ENCODE results near the gene LBX2.
A peak's percentile ranks its signal among the peaks of the same experiment; 100 is the strongest.
"Not testable (repeated sequence)": the region's sequence is repeated elsewhere in the genome, so short reads cannot be mapped to it uniquely, and the experiment has no call there.

Gene LBX2

DNA sequence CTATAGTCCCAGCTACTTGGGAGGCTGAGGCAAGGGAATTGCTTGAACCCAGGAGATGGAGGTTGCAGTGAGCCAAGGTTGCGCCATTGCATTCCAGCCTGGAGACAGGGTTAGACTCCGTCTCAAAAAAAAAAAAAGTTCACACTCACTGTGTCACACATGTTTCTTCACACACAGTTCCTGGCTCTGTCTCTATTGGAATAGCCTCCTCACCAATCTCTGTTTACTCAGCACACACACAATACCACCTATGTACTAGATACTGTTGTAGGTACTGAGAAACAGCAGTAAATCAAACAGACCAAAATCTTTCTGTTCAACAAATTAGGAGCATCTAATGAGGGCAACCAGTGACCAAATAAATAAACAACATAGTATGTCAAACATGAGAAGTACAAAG, 13.3 kb downstream of the LBX2 start:
- DNase-seq (ENCODE audit: low read depth in 2 of 2, low spot score in 1 of 2): no peak

DNA sequence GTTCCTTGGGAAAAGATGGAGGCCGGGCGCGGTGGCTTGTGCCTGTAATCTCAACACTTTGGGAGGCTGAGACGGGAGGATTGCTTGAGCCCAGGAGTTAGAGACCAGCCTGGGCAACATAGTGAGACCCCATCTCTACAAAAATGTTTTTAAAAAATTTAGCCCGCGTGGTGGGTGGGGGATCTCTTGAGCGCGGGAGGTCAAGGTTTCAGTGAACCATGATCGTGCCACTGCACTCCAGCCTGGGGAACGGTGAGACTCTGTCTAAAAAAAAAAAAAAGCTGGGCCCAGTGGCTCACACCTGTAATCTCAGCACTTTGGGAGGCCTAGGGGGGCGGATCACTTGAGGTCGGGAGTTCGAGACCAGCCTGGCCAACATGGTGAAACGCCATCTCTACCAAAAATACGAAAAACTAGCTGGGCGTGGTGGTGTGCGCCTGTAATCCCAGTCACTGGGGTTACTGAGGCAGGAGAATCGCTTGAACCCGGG, 15.7 kb downstream of the LBX2 start:
- not testable (repeated sequence) for DNase-seq (ENCODE audit: low read depth in 2 of 2, low spot score in 1 of 2)

- peak; percentile 82 to 86 for DNase-seq (ENCODE audit: low read depth in 2 of 2, low spot score in 1 of 2)
Measured at GRCh38 chr2:74482801-74483674, 16.4 kb downstream of the LBX2 start, which contains the start of the genes CCDC142 and TTC31. TSS of gene CCDC142 (minus strand) at chr2:74482998. CDS start at chr2:74482837, 161 bp downstream. TSS of gene TTC31 (plus strand) at chr2:74483081. CDS start at chr2:74483096, 15 bp downstream.

GRCh38 chr2:74481961-74482800, 17.2 kb downstream of the LBX2 start:
- no peak for DNase-seq (ENCODE audit: low read depth in 2 of 2, low spot score in 1 of 2)

DNA sequence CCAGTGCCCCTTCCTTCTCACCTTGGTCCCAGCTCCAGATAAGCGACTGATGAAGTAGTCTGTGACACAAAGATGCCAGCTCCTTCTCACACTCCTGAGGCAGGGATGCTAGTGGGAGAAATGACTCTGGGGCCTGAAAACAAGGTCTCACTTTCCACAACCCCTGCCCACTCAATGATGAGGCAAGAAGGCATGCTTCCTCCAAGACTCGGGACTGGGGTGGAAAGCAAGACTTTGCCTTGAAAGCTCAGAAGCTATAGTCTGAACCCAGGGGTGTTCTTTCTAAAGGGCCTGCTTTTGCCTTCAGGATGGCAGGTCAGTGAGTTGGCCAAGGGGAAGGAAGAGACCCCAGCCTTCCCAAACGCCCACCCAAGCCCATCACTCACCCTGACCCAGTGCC, 18.0 kb downstream of the LBX2 start:
- no peak for DNase-seq (ENCODE audit: low read depth in 2 of 2, low spot score in 1 of 2)

DNA sequence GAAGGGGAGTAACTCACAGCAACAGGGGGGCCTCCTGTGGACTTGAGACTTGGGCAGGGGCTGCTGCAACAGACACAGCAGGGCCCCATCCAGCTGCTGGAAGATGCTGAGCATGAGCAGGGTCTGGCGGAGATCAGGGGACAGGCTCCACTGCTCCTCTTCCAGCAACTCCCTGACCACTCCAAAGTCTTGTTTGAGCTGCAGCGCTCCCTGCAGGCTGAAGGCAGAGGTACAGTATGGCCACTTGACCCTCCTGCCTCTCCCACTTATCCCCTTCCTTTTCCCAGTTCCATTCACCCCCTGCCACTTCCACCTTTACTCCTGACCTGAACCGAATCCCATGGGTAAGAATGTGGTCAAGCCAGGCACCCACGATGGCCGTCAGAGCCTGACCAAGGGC, 24.5 kb downstream of the LBX2 start:
- no peak for DNase-seq (ENCODE audit: low read depth in 2 of 2, low spot score in 1 of 2)

DNA sequence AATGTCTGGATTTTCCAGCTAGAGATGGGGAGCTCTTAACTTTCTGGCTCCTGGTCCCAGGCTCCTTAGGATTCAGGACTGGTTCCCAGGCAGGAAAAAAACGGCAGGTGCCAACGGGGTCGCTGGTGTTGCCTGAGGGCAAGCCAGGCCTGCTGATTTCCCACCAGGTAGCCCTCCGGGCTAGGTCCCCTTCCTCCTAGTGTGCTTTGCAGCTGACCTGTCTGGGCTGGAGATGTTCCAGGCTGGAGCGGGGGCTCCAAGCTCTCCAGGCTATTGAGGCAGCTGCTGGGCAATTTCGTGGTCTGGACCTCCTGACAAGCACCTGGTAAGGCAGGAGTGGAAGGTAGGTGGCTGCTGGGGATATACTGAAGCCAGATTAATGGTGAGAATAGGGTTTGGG, 24.9 kb downstream of the LBX2 start:
- no peak for DNase-seq (ENCODE audit: low read depth in 2 of 2, low spot score in 1 of 2)

DNA sequence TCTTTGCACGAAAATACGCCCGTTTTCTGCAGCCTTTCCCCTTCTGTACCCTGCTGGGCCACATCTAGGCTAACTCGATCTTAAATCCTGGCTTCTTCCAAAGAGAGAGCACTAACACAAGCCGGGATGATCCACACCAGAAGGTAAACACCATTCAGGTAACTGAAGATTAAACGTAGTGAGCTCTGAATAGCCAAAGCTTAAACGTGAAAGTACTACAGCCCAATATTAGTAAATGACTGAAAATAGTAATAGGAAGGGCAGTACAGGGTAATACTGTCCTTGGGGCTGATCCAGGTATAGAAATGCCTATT, 26.5 kb downstream of the LBX2 start:
- DNase-seq (ENCODE audit: low read depth in 2 of 2, low spot score in 1 of 2): no peak

GRCh38 chr2:74472086-74472944, 27.1 kb downstream of the LBX2 start, which contains the start of gene MRPL53:
TSS of gene MRPL53 (minus strand) at chr2:74472680. CDS start at chr2:74472660, 20 bp downstream.
- DNase-seq (ENCODE audit: low read depth in 2 of 2, low spot score in 1 of 2): peak; percentile 92 to 93

GRCh38 chr2:74471332-74472065, 27.9 kb downstream of the LBX2 start:
- DNase-seq (ENCODE audit: low read depth in 2 of 2, low spot score in 1 of 2): no peak

DNA sequence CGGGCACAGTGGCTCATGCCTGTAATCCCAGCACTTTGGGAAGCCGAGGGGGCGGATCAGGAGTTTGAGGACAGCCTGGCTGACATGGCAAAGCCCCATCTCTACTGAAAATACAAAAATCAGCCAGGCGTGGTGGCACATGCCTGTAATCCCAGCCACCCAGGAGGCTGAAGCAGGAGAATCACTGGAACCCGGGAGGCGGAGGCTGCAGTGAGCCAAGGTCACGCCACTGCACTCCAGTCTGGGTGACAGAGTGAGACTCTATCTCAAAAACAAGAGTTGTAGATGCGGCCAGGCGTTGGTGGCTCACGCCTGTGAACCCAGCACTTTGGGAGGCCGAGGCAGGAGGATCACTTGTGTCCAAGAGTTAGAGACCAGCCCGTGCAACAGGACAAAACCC, 28.7 kb downstream of the LBX2 start:
- DNase-seq (ENCODE audit: low read depth in 2 of 2, low spot score in 1 of 2): not testable (repeated sequence)

- no peak for DNase-seq (ENCODE audit: low read depth in 2 of 2, low spot score in 1 of 2)
Measured at GRCh38 chr2:74464406-74464805, 35.0 kb downstream of the LBX2 start.

- no peak for DNase-seq (ENCODE audit: low read depth in 2 of 2, low spot score in 1 of 2)
Measured at GRCh38 chr2:74462786-74463105, 36.7 kb downstream of the LBX2 start.

GRCh38 chr2:74462054-74462785, 37.2 kb downstream of the LBX2 start:
- DNase-seq (ENCODE audit: low read depth in 2 of 2, low spot score in 1 of 2): no peak

- no peak for DNase-seq (ENCODE audit: low read depth in 2 of 2, low spot score in 1 of 2)
Measured at GRCh38 chr2:74461187-74462053, 38.0 kb downstream of the LBX2 start.

GRCh38 chr2:74460187-74460586, 39.2 kb downstream of the LBX2 start:
- DNase-seq (ENCODE audit: low read depth in 2 of 2, low spot score in 1 of 2): not testable (repeated sequence)

DNA sequence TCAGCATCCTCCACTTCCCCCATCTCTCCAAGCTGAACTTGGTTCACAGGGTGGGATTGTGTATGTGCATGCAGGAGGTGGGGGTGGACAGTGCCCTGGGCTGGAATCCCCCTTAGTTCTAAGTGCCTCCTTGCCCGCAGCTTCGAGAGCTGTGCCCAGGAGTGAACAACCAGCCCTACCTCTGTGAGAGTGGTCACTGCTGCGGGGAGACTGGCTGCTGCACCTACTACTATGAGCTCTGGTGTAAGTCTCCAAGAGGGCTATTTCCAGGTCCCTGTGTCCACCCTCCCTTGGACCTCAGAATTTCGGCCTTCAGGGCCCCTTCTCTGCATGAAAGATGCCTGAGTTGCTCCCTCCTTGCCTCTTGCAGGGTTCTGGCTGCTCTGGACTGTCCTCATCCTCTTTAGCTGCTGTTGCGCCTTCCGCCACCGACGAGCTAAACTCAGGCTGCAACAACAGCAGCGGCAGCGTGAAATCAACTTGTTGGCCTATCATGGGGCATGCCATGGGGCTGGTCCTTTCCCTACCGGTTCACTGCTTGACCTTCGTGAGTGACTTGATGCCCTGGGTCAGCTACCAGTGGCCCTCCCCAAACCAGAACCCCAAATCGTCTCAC, 39.8 kb downstream of the LBX2 start:
- not testable (repeated sequence) for DNase-seq (ENCODE audit: low read depth in 2 of 2, low spot score in 1 of 2)

DNA sequence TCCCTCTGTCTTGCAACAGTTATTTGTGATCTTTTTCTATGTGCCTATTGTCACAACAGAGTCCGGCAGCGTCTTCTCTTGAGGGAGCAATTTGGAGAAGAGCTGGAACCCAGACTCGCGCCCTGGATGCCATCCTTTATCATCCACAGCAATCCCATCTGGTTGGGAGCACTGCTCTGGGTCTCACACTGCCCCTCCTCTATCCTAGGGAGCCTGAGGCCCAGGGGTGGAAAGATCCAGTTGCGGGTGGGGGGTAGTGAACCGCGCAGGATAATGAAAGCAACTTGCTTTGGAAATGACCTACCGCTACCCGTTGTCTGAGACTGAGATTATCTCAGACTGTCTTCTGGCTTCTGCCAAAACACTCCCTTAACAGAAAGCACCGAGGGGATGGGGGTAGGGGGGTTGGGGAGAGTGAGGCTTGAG, 40.5 kb downstream of the LBX2 start:
- no peak for DNase-seq (ENCODE audit: low read depth in 2 of 2, low spot score in 1 of 2)
